ENCODE data around the gene CACNA1C. TPM values are rescaled to one million over a fixed set of nuclear protein-coding genes. Genes with fewer than 3 reads are reported as not detected.

Gene CACNA1C
- total and polyA plus RNA-seq, 5 donors from 2014 or later: 0.02 to 0.14 (median 0.10) TPM

DNA sequence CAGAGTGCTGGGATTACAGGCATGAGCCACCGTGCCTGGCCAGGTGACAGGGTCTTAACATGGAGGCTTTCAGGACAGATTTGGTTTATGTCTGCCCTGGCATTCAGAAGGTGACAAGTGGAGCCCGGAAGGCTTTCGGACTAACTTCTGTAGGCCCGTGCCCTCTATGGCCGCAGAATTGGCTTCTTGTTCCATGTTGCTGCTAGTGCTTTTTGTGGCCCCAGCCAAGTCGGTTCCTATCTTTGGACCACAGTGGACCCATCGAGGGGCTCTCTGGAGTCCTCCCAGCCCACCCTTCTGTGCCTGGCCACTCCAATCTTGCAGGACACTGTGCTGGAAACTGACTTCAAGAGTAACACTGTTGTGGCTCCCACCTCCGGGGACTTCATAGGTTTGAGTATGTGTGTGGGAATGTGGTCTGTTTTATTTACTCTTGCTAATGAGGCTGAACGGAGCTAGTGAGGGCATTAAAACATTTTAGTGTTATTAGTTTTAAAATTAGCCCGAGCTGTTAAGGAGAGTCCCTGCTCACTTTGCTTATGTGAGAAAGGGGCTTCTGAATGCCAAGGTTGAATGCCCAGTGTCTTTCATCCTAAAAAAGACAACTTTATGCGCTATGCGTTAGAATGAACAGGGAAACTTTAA, 245.9 kb downstream of the CACNA1C start:
- no peak for ATAC-seq (ENCODE audit: low read depth in 2 of 2)
- no peak overlapping the region for H3K27ac Mint-ChIP-seq
- H3K36me3 Mint-ChIP-seq: no peaks in the 10 kb centered on the region

DNA sequence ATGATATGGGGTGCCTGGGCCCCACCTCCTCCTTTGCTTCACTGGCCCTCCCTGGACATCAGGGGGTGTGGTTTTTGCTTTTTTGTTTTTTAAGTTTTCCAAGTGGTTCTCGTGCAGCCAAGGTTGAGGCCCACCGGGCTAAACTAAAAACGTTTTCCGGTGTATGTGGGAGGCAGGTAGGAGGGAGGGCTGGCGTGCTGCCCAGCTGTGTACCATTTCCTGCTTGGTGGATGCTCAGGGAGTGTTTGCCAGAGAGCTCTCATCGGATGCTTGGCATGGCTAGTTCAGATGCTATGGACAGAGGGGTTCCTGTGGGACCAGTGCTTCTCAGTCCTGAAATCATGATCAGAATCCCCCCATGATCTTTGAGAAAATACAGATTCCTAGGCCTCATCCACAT, 246.4 kb downstream of the CACNA1C start:
- no peak overlapping the region for H3K4me3 ChIP-seq (ENCODE audit: low read depth, low read length)
- Mint-ChIP-seq H3K27ac (no peak overlapping the region), H3K27me3 (peaks cover 9% of the 10 kb centered on the region), H3K4me3 (no peak overlapping the region), H3K36me3 (no peaks in the 10 kb centered on the region), H3K4me1 (peaks cover 0 to 3% (median under 1%) of the 10 kb centered on the region in 4 donors), H3K9me3 (peaks cover 0 to 2% (median 0%) of the 10 kb centered on the region in 7 donors)
- no peak for DNase-seq
- no peaks in the 10 kb centered on the region for H3K27me3 ChIP-seq (ENCODE audit: control insufficient read depth, insufficient read depth, low read length)
- no peak for ATAC-seq (ENCODE audit: low read depth in 2 of 2)
- H3K36me3 ChIP-seq (ENCODE audit: control insufficient read depth, insufficient read depth, low read length): no peaks in the 10 kb centered on the region
- H3K9me3 ChIP-seq (ENCODE audit: control insufficient read depth in 2 of 2, low read length in 2 of 2): no peaks in the 10 kb centered on the region
- no peak overlapping the region for H3K27ac ChIP-seq (ENCODE audit: insufficient read depth, low read length, poor library complexity, severe bottlenecking)
- no peaks in the 10 kb centered on the region for H3K4me1 ChIP-seq (ENCODE audit: control insufficient read depth, insufficient read depth, low read length, poor library complexity, severe bottlenecking)

More for the DNA sequence above, 245.9 kb downstream of the CACNA1C start:
- Histone ChIP-seq H3K27me3 (ENCODE audit: control insufficient read depth, insufficient read depth, low read length) (no peaks in the 10 kb centered on the region), H3K4me3 (ENCODE audit: low read depth, low read length) (no peak overlapping the region), H3K36me3 (ENCODE audit: control insufficient read depth, insufficient read depth, low read length) (no peaks in the 10 kb centered on the region), H3K27ac (ENCODE audit: insufficient read depth, low read length, poor library complexity, severe bottlenecking) (no peak overlapping the region), H3K4me1 (ENCODE audit: control insufficient read depth, insufficient read depth, low read length, poor library complexity, severe bottlenecking) (no peaks in the 10 kb centered on the region), H3K9me3 (ENCODE audit: control insufficient read depth in 2 of 2, low read length in 2 of 2) (no peaks in the 10 kb centered on the region)
- Mint-ChIP-seq H3K9me3 (peaks cover 0 to 2% (median 0%) of the 10 kb centered on the region in 7 donors), H3K4me3 (no peak overlapping the region), H3K27me3 (peaks cover 9% of the 10 kb centered on the region), H3K4me1 (peaks cover 0 to 3% (median under 1%) of the 10 kb centered on the region in 4 donors)
- no peak for DNase-seq

GRCh38 chr12:2300168-2300567, 247.4 kb downstream of the CACNA1C start:
- H3K9me3 Mint-ChIP-seq: peaks cover 0 to 1% (median 0%) of the 10 kb centered on the region in 7 donors

GRCh38 chr12:2300886-2301285, 248.1 kb downstream of the CACNA1C start:
- Histone ChIP-seq H3K27me3 (ENCODE audit: control insufficient read depth, insufficient read depth, low read length) (no peaks in the 10 kb centered on the region), H3K36me3 (ENCODE audit: control insufficient read depth, insufficient read depth, low read length) (no peaks in the 10 kb centered on the region), H3K4me1 (ENCODE audit: control insufficient read depth, insufficient read depth, low read length, poor library complexity, severe bottlenecking) (no peaks in the 10 kb centered on the region), H3K4me3 (ENCODE audit: low read depth, low read length) (no peak overlapping the region), H3K27ac (ENCODE audit: insufficient read depth, low read length, poor library complexity, severe bottlenecking) (no peak overlapping the region), H3K9me3 (ENCODE audit: control insufficient read depth in 2 of 2, low read length in 2 of 2) (no peaks in the 10 kb centered on the region)
- H3K9me3 Mint-ChIP-seq: peaks cover 0 to 1% (median 0%) of the 10 kb centered on the region in 7 donors
- H3K27me3 Mint-ChIP-seq: peaks cover 9% of the 10 kb centered on the region
- H3K36me3 Mint-ChIP-seq: no peaks in the 10 kb centered on the region
- no peaks in the 10 kb centered on the region for H3K4me1 Mint-ChIP-seq
- no peak for ATAC-seq (ENCODE audit: low read depth in 2 of 2)
- no peak overlapping the region for H3K27ac Mint-ChIP-seq
- no peak for DNase-seq
- H3K4me3 Mint-ChIP-seq: no peak overlapping the region

More at GRCh38 chr12:2300168-2300567, 247.4 kb downstream of the CACNA1C start:
- no peaks in the 10 kb centered on the region for H3K27me3 ChIP-seq (ENCODE audit: control insufficient read depth, insufficient read depth, low read length)
- Mint-ChIP-seq H3K27me3 (peaks cover 9% of the 10 kb centered on the region), H3K4me3 (no peak overlapping the region), H3K4me1 (no peaks in the 10 kb centered on the region), H3K36me3 (no peaks in the 10 kb centered on the region), H3K27ac (no peak overlapping the region)
- no peaks in the 10 kb centered on the region for H3K9me3 ChIP-seq (ENCODE audit: control insufficient read depth in 2 of 2, low read length in 2 of 2)
- no peak for ATAC-seq (ENCODE audit: low read depth in 2 of 2)
- no peak overlapping the region for H3K4me3 ChIP-seq (ENCODE audit: low read depth, low read length)
- no peak overlapping the region for H3K27ac ChIP-seq (ENCODE audit: insufficient read depth, low read length, poor library complexity, severe bottlenecking)
- no peak for DNase-seq
- no peaks in the 10 kb centered on the region for H3K4me1 ChIP-seq (ENCODE audit: control insufficient read depth, insufficient read depth, low read length, poor library complexity, severe bottlenecking)
- H3K36me3 ChIP-seq (ENCODE audit: control insufficient read depth, insufficient read depth, low read length): no peaks in the 10 kb centered on the region

DNA sequence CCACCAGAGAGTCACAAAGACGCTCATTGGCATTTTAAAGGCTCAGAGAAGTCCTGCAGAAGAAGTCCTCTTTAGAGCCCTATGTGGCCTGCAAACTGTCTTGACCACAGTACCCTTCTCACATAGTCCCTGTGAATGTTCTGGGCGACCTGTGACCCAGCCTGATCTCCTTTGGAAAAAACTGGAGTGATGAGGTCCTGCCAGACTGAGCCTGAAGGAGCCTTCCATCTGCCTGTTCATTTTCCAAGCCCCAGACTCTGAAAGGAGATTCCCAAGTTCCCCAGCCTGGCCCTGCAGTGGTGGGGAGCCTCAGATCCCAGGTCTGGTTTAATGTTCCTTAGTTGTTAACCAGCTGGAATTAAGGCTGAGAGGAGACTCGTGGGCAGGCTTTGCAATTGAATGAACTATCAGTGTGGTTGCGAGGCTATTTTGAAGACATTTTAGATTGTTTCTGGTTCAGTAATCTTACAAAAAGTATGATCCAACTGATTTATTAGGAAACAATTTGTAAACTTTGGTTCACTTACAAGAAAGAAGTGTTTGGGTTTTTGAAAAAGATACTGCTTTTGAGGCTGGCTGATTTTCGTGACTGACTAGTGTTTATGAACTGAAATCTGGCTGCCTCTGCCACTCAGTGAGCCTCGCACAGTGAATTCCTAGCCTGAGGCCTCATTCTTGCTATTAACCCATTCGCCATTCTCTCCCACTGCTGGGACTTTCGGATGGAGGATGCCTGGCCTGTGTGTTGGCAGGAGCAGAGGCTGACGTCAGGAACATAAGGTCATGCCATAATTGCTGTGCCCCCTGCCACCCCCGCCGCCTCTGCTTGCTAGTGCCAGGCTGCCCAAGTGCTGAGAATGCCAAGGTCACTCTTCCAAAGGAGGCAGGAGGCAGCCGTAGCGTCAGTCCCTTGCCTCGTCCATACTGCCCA, 249.0 kb downstream of the CACNA1C start:
- no peak overlapping the region for H3K4me3 Mint-ChIP-seq
- H3K9me3 ChIP-seq (ENCODE audit: control insufficient read depth in 2 of 2, low read length in 2 of 2): no peaks in the 10 kb centered on the region
- no peaks in the 10 kb centered on the region for H3K4me1 ChIP-seq (ENCODE audit: control insufficient read depth, insufficient read depth, low read length, poor library complexity, severe bottlenecking)
- H3K27me3 ChIP-seq (ENCODE audit: control insufficient read depth, insufficient read depth, low read length): no peaks in the 10 kb centered on the region
- H3K36me3 Mint-ChIP-seq: no peaks in the 10 kb centered on the region
- no peak overlapping the region for H3K27ac ChIP-seq (ENCODE audit: insufficient read depth, low read length, poor library complexity, severe bottlenecking)
- H3K9me3 Mint-ChIP-seq: peaks cover 0 to 1% (median 0%) of the 10 kb centered on the region in 7 donors
- no peaks in the 10 kb centered on the region for H3K4me1 Mint-ChIP-seq
- peaks cover 9% of the 10 kb centered on the region for H3K27me3 Mint-ChIP-seq
- no peaks in the 10 kb centered on the region for H3K36me3 ChIP-seq (ENCODE audit: control insufficient read depth, insufficient read depth, low read length)
- DNase-seq (no peak), ATAC-seq (ENCODE audit: low read depth in 2 of 2) (no peak)
- no peak overlapping the region for H3K27ac Mint-ChIP-seq
- no peak overlapping the region for H3K4me3 ChIP-seq (ENCODE audit: low read depth, low read length)

DNA sequence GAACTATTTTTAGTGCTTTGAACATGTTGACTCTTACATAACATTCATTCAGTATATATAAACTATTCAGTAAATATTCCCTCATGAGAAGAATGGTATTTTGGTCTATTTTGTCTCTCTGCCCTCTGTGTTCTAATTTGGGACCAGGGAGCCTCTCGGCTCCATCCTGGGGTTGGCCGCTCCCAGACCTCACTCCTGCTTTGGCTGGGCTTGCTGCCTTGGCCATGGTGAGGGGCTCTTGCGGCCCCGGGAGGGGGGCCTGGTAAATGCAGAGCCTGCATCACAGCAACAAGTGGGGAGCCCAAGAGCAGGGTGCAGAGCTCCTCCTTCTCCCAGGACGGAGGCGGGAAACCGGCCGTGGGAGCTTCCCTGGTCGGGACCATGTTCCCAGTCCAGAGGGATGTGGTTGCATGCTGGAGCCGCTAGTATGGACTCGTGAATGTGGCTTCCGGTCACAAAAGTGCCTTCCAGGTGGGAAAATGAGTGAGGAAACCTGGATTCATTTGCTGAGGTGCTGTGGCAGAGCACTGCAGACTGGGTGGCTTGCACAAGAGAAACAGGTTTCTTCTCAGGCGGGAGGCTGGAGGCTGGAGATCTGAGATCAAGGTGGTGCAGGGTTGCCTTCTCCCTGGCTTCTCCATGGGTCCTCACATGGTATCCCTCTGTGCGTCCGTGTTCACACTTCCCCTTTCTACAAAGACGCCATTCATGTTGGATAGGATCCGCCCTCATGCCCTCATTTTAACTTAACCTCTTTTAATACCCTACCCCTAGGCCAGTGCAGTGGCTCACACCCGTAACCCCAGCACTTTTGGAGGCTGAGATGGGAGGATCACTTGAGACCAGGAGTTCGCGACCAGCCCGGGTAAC, 250.2 kb downstream of the CACNA1C start:
- Mint-ChIP-seq H3K9me3 (peaks cover 0 to 1% (median 0%) of the 10 kb centered on the region in 7 donors), H3K4me3 (no peak overlapping the region), H3K27me3 (peaks cover 5% of the 10 kb centered on the region), H3K27ac (no peak overlapping the region), H3K4me1 (no peaks in the 10 kb centered on the region), H3K36me3 (no peaks in the 10 kb centered on the region)
- DNase-seq (no peak), ATAC-seq (ENCODE audit: low read depth in 2 of 2) (no peak)
- H3K4me3 ChIP-seq (ENCODE audit: low read depth, low read length): no peak overlapping the region
- H3K36me3 ChIP-seq (ENCODE audit: control insufficient read depth, insufficient read depth, low read length): no peaks in the 10 kb centered on the region
- H3K27ac ChIP-seq (ENCODE audit: insufficient read depth, low read length, poor library complexity, severe bottlenecking): no peak overlapping the region
- no peaks in the 10 kb centered on the region for H3K9me3 ChIP-seq (ENCODE audit: control insufficient read depth in 2 of 2, low read length in 2 of 2)
- no peaks in the 10 kb centered on the region for H3K4me1 ChIP-seq (ENCODE audit: control insufficient read depth, insufficient read depth, low read length, poor library complexity, severe bottlenecking)
- H3K27me3 ChIP-seq (ENCODE audit: control insufficient read depth, insufficient read depth, low read length): no peaks in the 10 kb centered on the region

DNA sequence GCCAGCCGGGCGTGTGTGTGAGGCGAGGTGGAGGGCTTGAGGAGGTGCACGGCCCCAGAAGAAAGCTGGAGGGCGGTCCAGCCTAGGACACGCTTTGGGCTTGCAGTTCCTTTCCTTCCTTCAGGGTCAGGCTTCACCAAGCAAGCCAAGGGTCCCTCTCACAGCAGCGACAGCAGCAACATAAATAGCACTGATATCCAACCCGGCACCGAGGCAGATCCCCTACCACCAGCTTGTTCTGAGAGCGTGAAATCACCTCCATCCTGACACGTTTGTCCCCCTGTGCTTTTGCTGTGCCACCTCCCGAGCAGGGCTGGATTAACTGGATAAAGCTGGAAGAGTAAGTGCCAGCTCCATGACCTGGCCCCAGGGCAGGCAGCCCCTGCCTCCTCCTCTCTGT, 251.4 kb downstream of the CACNA1C start:
- H3K36me3 ChIP-seq (ENCODE audit: control insufficient read depth, insufficient read depth, low read length): no peaks in the 10 kb centered on the region
- ATAC-seq (ENCODE audit: low read depth in 2 of 2): no peak
- no peak for DNase-seq
- Mint-ChIP-seq H3K4me3 (no peak overlapping the region), H3K9me3 (peaks cover 0 to 1% (median 0%) of the 10 kb centered on the region in 7 donors), H3K36me3 (no peaks in the 10 kb centered on the region), H3K4me1 (no peaks in the 10 kb centered on the region), H3K27ac (no peak overlapping the region), H3K27me3 (peaks cover 5% of the 10 kb centered on the region)
- H3K4me3 ChIP-seq (ENCODE audit: low read depth, low read length): no peak overlapping the region
- peaks cover 4% of the 10 kb centered on the region for H3K27me3 ChIP-seq (ENCODE audit: control insufficient read depth, insufficient read depth, low read length)
- H3K9me3 ChIP-seq (ENCODE audit: control insufficient read depth in 2 of 2, low read length in 2 of 2): no peaks in the 10 kb centered on the region
- H3K27ac ChIP-seq (ENCODE audit: insufficient read depth, low read length, poor library complexity, severe bottlenecking): no peak overlapping the region
- H3K4me1 ChIP-seq (ENCODE audit: control insufficient read depth, insufficient read depth, low read length, poor library complexity, severe bottlenecking): no peaks in the 10 kb centered on the region
